HG03442 (cell line): ENCODE measurements around the gene CACNA1A.

Source experiments
- ATAC-seq: cut with Tn5 transposase; IDR thresholded peaks from one replicate; pipeline ENCODE4 v1.9.1; 2021; ENCODE audit warnings: mild to moderate bottlenecking, moderate library complexity; ENCODE audit not compliant: unreplicated experiment

Gene CACNA1A

DNA sequence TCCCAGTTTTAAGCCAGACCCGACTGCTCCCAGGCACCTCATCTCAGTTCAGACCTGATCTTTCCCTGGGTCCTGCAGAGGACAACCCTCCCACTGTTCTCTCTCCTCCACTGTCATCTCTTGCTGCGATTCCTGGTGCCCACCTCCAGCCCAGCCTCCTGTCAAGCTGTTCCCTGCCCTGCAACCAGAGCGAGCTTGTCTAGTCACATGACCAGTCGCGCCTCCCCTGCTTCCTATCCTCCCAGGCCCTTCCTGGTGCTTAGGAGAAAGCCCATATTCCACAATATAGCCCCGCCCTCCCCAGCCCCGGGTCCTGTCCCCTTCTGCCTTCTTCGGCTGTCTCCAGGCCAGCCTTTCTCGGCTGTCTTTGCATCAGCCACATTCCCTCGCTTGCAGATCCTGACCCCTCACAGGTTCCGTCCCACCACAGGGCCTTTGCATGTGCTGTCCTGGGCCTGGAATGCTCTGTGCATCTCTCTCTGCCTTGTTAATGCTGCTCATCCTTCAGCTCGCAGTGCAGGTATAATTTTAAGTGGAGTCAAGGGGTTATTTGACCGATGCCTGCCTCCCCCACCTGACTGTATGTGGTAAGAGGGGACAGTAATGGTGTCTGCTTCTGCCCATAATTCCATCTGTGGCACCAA lies 267.3 kb downstream of the CACNA1A start:
- no peak for ATAC-seq

DNA sequence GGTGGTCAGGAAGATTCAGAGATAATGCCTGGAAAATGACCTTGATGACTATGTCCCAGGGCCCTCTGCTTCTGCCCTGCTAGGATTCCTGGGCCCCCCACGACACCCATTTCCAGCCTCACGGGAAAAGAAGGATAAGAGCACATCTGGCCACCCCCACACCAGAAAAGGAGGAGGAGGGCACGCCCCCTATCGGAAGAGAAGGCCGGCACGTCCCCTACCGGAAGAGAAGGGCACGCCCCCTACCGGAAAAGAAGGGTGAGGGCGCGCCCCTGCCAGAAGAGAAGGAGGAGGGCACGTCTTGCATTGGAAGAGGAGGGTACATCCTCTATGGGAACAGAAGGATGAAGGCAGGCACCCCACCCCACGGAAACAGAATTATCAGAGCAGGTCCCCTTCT lies 271.8 kb downstream of the CACNA1A start:
- ATAC-seq: no peak

DNA sequence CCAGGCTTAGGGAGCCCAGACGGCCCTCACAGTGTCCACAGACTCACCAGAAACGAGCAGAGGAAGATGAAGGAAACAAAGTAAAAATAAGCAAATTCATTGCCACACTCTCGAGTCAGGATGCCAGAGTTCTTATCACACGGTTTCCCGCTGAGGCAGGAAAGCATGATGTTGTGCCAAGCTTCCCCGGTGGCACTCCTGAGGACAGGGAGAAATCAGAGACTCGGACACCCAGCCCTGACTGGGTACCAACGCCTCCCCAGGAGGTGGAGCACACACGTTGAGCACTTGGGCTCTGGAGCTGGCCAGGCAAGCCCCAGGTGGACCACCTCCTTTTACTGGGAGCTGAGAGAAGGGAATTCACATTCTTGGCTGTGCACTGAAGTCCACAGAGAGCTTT lies 274.6 kb downstream of the CACNA1A start:
- ATAC-seq: no peak

DNA sequence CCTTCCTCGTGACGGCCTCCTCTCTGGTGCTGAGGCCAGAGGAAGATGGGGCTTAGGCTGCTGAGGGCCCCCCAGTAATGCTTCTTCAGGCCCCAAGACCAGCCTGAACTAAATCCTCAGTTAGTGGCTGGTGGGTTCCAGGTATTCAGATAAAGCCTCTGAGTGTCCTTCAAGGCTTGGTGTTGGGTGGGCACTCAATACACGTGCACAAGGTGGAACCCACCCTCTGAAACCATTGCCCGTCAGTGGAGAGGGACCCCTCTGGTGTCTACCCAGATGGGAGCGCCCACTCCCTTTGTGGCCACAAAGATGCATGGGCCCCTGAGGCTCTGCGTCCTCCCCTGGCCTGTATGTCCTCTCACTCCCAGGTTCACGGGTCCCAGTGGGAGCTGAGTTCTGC lies 277.0 kb downstream of the CACNA1A start:
- no peak for ATAC-seq

DNA sequence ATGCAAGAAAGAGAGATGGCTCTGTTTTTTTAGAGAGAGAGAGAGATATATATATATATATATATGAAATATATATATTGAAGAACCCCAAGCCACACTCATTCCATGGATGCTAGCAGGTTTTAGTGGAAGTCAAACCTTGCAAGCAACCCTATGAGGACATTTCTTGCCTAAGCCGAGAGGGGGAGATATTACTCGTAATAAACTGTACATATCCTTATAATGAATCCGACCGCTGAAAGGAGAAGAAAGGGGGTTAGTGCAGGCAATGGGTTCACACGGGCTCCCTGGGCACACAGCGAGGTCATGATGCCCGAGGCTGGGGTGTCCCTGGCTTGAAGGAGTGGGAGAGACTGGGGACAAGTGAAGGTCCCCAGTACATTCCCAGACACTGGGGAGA lies 277.7 kb downstream of the CACNA1A start:
- ATAC-seq: no peak

DNA sequence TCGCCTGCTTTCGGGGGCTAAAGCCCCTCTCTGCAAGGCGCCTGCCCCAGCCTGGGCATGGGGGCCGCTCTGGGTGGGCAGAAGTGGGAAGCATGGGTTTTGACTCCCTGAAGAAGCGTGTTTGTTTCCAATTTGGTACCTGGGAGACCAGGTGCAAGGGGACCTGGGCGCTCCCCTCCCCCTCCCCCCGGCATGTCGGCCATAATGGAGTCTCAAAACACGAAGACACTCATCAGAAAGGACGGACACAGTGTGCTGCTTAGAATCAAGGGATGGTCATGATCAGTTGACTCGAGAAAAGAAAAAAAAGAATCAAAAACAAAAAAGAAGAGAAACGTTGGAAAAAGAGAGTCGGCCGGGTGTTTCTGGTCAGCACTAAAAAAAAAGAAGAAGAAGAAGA lies 279.3 kb downstream of the CACNA1A start:
- no peak for ATAC-seq

DNA sequence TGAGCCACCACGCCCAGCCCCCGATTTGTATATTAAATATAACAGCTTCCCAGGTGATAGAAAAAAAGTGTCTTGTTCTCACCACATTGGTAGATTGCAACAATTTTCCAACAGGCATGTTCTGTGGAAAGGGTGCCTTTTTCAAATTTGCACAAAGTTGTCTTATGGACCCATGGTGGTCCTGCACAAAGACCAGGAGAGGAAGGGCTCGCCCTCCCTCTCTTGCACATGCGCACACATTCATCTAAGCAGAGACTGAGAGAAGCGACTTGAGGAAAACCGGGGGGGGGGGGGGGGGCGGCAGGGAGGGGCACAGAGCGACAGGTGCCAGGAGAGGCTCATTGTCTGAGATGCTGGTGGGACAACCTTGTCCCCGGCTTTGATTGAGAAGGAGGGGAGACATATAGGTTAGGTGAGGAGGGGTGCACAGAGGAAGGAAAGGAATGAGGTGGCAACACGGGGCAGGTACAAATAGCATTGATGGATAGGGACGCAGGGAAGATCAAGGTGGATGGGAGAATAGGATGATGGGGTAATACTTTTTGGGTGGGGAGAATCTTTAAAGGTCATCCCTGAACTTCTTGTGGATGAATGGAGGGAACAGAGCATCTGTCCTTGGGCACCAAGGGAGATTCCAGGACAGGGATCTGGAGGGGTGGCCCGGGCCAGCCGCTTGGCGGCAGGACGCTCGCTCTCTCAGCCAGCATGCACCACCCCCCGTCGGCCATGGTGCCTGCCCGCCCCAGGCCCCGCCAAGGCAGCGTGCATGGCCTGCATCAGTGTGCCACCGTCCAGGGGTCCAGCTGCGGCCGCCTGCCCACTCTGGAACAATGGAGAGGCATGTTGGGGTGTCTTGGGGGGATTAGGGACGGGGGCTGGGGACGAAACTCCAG lies 280.1 kb downstream of the CACNA1A start:
- ATAC-seq: no peak

DNA sequence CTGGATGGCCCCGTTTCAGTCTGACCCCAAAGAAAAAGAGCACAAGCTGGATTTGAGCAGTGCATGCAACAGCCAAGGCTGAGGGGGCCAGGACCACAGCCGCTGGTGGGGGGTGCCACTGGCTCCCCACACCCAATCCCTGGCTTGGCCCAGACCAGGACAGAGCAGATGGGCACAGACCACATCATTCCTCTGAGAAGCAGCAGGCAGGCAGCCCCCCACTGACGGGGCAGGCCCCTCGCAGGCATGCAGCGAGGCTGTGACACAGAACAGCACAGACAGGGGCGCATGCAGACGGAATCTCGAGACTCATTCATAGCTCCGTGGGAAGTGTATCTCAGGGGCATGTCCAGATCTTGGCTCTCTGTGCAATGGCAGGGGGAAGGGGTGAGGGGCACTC lies 281.2 kb downstream of the CACNA1A start:
- ATAC-seq: no peak

DNA sequence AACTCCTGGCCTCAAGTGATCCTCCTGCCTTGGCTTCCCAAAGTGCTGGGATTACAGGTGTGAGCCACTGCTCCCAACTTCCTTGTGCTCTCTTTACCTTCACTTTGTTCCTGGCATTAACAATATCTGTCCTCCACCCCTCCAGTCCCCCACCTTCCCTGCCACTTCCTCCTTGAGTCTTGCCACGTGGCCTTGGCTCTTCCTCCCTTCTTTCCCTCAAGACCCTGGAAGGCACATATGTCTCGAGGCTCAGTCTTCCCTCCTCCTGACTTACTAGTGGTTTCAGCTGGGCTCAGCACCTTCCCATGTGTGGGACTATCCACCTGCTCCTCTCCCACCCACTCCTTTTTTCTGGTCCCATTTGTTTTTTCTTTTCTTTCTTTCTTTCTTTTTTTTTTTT lies 285.4 kb downstream of the CACNA1A start:
- ATAC-seq: no peak

DNA sequence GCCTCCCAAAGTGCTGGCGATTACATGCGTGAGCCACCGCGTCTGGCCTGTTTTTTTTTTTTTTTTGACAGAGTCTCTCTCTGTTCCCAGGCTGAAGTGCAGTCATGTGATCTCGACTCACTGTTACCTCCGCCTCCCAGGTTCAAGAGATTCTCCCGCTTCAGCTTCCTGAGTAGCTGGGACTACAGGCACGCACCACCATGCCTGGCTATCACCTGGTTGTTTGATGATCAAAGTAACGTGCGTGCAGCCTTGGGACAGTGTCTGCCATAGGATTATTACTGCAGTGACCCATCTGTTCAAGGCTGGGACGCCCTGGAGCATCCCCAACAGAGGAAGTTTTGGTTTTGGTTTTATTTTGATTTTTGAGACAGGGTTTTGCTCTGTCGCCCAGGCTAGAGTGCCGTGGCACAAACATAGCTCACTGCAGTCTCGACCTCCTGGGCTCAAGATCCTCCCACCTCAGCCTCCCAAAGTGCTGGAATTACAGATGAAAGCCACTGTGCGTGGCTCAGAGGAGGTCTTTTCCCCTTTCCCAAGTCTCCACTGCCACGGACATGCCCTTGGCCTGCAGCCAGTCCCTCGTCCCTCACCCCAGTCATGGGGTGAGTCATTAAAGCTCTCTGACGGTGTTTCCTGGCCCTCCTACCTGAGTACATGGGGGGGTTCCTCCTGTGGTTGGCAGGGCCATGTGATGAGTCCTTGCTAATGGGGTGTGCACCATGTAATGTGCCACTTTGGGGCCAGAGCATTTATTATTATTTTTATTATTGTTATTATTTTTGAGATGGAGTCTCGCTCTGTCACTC lies 290.5 kb downstream of the CACNA1A start:
- no peak for ATAC-seq

DNA sequence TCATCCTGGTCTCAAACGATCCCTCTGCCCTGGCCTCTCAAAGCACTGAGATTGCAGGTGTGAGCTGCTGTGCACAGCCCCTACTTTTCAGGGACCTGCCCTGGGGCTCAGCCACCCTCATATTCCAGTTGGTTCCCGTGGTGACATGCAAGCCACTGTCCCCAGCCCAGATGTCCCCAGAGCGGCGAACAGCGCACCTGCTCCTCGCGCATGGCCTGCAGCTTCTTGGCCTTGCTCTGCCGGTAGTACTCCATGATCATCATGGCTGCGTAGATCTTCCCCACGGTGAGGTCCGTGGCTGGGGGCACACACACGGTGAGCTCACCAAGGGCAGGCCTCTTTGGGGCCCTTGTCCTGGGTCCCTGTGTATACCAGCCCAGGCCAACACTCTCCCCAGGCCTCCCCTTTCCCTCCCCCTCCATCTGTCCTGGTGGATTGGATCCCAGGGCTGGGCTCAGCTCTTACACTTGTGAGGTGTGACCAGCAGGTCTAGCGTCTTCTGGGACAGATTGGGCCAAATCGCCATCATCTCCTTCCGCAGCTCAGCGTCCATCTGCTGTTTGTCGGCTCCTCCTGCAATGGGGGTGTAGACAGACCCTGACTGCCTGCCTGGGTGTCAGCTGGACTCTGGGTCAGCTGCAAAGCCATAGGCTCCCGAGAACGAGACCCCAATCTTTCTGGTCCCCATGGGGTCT lies 292.1 kb downstream of the CACNA1A start:
- ATAC-seq: no peak

DNA sequence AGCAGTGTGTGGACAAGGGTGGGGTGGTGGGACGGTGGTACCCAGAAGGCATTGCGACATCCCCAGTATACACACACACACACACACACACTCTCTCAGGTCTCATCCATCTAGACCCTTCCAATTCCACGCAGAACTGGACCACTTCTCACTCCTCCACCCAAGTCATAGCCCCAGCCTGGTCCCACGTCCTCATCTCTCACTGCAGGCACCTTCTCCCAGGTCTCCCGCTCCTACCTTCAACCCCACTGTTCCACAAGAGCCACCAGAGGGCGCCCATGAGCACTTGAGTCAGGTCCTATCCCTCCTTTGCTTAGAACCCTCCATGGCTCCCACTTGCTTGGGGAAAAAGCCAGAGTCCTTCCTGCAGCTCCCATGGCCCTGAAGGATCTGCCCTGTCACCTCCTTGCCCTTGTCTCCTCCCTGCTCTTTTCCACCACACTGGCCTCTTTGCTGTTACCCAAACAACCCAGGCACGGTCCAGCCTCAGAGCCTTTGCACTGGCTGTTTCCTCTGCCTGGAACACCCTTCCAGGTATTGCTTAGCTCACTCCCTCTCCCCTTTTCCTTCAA lies 293.4 kb downstream of the CACNA1A start:
- ATAC-seq: no peak

DNA sequence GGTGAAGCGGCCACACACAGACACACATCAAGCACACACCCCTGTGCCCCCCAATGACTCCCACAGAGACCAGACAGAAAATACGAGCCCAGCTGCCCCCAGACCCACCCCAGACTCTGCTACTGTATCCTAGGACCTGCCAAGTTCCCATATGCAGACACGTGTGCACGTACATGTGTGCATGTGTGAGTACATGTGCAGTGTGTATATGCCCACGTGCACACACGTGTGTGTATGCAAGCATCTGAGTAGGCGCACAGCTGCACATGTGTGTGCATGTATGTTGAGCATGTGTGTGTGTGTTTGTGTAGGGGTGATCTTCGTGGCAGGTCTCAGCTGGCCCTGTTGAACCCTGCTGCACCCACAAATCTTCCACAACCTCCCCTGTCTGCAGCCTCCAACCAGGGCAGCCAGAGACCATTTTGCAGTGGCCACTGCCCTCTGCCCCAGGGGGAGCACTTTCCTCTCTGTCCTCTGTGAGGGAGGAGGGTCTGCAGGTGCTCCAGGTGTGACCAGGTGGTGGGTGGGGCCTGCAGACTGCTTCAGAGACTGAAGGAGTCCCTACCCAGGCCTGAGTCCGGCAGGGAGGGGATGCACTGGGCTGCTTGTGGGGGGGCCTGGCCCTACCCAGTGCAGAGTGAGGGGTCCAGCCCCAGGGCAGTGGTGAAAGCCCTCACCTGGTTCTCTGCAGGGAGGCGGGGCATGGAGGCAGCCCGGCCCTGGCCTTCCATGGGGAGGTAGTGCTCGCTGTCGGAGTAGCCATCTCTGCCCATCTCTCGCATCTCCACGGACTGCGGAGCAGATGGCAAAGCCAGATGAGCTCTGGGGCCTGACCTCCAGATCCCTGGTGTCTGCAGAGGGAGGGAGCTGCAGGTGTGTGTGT lies 294.6 kb downstream of the CACNA1A start:
- ATAC-seq: no peak

DNA sequence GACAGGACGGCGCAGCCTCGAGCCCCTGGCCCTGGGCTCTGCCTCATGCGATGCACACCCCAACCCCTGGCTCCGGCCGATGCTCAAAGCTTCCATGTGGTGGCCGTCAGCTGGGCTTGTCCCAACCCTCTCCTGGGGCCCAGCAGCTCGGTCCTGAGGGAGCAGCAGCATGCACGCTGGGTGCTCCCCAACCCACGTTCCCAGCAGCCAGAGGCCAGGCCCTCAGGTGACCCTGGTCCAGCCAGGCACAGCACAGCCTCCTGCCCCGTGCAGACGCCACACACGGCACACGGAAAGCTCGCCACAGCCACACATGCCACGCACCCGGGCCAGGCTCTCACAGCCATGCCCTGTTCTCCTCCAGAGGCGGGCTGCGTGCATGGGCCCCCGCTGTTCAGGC lies 295.3 kb downstream of the CACNA1A start:
- no peak for ATAC-seq

DNA sequence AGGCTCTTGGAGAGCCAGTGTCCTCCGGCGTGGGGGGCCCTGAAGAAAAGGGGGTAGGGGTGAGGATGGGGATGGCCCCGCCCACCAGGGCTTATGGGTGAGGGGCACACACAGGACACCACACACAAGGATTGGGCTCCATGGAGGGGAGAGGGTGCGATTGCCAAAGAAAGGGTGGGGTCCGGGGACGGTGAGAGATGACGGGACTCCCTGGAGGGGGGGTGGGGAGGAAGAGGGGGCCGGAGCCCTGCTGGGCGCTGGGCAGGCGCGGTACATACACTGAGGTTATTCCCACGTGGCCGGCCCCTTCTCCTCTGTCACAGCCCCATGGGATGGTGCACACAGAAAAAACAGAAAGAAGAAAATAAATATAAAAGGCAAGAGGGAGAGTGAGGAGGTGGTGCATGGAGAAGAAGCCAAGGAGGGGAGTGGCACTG lies 295.9 kb downstream of the CACNA1A start:
- ATAC-seq: no peak

DNA sequence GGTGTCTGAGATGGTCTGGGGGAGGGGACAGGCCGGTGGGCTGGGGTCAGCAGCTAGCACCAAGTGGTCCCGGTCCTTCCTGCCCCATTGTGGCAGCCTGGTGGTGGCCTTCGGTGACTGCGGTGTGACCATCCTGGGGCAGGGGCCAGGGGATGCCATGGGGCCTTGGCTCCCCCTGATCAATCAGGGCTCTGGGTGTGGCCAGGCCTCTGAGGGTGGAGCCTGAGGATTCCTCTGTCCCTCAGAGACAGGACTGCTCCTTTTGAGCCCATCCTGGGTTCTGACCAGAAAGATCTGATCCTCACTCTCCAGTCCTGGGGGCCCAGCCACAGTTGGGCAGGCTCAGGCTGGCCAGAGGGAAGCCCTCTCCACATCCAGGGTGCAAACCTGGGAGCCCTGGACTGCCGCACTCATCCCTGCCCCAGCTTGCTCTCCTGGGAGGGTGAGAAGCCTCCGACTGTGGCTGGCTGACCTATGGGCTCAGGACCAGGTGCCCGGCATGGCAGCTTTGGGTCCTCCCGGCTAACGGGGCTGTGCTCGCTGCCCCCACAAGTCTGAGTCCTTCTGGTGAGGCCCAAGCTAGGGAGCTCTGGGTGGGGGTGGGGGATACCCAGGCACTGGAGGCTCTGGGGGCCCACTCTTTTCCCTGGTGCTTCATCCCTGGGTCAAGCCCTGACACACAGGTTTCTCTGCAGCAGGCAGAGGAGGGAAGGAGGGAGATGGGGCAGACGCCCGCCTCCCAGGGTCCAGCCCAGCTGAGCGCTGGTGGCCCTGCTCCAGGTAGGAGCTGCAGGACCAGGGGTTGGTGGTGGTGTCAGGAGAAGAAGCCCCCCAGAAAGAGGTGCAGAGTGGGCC lies 296.6 kb downstream of the CACNA1A start:
- ATAC-seq: no peak

DNA sequence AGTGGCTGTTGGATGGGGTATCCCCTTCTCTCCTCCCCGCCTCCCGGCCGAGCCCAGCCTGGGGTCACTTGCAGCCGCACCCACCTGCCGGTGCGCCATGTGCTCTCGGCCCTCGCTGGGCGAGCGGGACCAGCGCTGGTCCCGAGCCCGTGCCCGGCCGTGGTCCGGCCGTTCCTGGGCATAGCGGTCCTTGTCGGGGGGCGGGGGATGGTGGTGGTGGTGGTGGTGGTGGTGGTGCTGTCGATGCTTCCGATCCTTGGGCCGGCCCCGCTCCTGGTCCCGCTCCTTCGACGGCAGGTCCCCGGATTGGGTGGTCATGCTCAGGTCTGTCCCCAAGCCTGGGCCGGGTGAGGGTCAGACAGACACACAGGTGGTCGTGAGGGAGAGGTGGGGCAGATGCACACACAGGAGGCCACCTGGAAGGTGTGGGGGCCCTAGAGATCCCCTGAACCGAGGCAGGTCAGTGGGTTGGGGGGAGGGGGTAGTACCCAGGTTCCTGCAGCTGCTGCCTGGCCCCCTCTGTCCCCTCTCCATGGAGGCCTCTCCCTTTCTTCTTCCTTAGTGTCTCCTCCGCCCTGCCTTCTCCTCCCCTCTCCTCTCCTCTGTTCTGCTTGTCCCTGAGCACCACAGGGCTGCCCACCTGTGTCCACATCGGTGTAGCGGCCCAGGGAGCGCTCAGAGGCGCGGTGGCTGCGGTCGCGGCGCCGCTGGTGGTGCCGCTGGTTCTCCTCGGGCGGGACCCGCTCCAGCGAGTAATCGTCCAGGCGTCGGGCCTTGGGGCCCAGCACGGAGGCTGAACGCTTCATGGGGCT lies 297.4 kb downstream of the CACNA1A start:
- no peak for ATAC-seq
